ENCODE data around the gene LRIG2. TPM values are rescaled to one million over a fixed set of nuclear protein-coding genes. Genes with fewer than 3 reads are reported as not detected.
A peak's percentile ranks its signal among the peaks of the same experiment; 100 is the strongest.

Gene LRIG2
- total and polyA plus RNA-seq, 2 of the 13 experiments (the other 11 are each of a cell fraction or from before 2014, with no cell fraction given) = 8.1 to 12.2 TPM

DNA sequence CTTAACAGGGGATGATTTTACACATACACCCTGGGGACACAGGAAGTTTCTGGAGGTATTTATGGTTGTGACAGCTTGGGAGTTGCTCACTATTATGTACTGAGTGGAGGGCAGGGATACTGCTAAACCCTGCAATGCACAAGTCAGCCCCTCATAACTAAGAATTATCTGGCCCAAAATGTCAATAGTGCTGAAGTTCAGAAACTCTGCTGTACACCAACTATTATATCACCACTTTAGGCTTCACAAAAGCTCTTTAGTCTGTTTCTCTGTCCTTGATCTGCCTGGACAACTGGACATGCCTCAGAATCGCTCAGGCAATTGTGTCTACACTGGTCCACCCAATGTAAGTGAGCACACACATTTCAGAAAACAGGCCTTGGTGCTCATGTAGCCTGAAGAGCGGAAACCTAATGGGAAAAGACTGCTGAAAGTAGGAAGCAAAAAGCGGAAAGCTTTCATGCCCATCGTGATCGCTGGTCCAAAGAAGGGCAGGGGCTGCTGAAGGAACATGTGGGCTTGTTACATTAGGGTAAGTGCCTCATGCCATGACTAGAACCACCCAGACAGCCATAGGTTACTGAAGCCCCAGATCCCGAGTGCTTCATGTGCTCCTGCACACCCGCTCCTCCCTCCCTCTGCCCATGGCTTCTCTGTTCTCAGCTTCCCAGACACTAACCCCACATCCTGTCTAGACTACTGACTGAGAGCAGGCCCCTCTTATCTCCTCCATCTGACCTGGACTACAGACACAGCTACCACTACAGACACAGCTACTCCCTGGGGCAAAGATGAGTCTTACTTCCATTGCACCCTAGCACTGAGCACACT is 73.5 kb downstream of the LRIG2 start:
- in situ Hi-C loops (cut with HindIII; ENCODE audit: extremely low pct_ligation_motif_present, low pct_unique_long_range_greater_than_20kb) = loop anchor here (10.0 kb wide), 1 partner anchor 248 kb away; the partner anchor contains the start of gene MAGI3
- H4K20me1 ChIP-seq (ENCODE audit: insufficient read depth, low read length) = no peaks in the 10 kb centered on the region
- peak overlapping the region; percentile 81 for H3K27ac ChIP-seq (ENCODE audit: extremely low read length, insufficient read depth, low read length)
- H3K4me1 ChIP-seq (ENCODE audit: insufficient read depth, low read length) = peaks cover 37% of the 10 kb centered on the region
- BruUV-seq (replicated peaks) = TSS peak; percentile 88
- H3K4me3 ChIP-seq (replicated peaks in 1 of 3; ENCODE audit: insufficient read depth in 1 of 3, low read depth in 2 of 3, low read length in 3 of 3) = peak overlapping the region; percentile 33 to 64 (median 44)
- peak overlapping the region; percentile 67 for H3K9ac ChIP-seq (ENCODE audit: insufficient read depth, low read depth, low read length)
- ATAC-seq (peak; percentile 87), FAIRE-seq (peak; percentile 77), DNase-seq (ENCODE audit: low spot score) (peak; percentile 87)
- no peaks in the 10 kb centered on the region for H3K27me3 ChIP-seq (ENCODE audit: control insufficient read depth in 1 of 2, insufficient read depth in 2 of 2, low read length in 2 of 2)
- peak overlapping the region; percentile 95 for H3K4me2 ChIP-seq (ENCODE audit: low read depth, low read length)
- H2AFZ ChIP-seq (ENCODE audit: low read length) = peak overlapping the region; percentile 81
- CTCF ChIA-PET (ENCODE audit: low intra/inter-chr PET ratio, low total read pairs) = no interaction called here
- H3K36me3 ChIP-seq (replicated peaks in 1 of 2; ENCODE audit: control insufficient read depth in 1 of 2, insufficient read depth in 2 of 2, low read length in 2 of 2) = no peaks in the 10 kb centered on the region
- 4% methylated on average over 7 of the region's 7 CpGs for WGBS (ENCODE audit: low lambda C conversion rate)
- no peaks in the 10 kb centered on the region for H3K79me2 ChIP-seq (ENCODE audit: insufficient read depth, low read length)
- intact Hi-C loops (cut with micrococcal nuclease; ENCODE audit: unreplicated experiment) = loop anchor here (2.0 to 5.0 kb wide), 2 partner anchors 71 to 242 kb away; no protein-coding TSS in a partner anchor
- H3K9me3 ChIP-seq (ENCODE audit: low read length) = no peaks in the 10 kb centered on the region
- POLR2A ChIA-PET = interaction anchor here (1.2 to 1.6 kb wide), 2 partner anchors 247 to 613 kb away, joined by 3 read pairs; partner anchors contain the start of gene PHTF1
- TF ChIP-seq HDAC2 (CRISPR knock-in tag; IDR thresholded peaks at IDR 0.05) (peak; percentile 32), NPAS2 (CRISPR knock-in tag; IDR thresholded peaks at IDR 0.05; ENCODE audit: borderline replicate concordance) (no peak), HNRNPUL1 (IDR thresholded peaks at IDR 0.05; ENCODE audit: low read depth, low read length) (no peak), REPIN1 (CRISPR knock-in tag; IDR thresholded peaks at IDR 0.05; ENCODE audit: borderline replicate concordance, low read depth) (0 out of 2 replicates have a peak, but pooled peaks have one; percentile 76), PTBP1 (IDR thresholded peaks at IDR 0.05; ENCODE audit: low read depth, low read length, poor library complexity, severe bottlenecking) (no peak), ZEB1 (IDR thresholded peaks at IDR 0.05; ENCODE audit: insufficient replicate concordance, low read depth) (no peak), MYC (CRISPR knock-in tag; IDR thresholded peaks at IDR 0.05; ENCODE audit: borderline replicate concordance) (peak; percentile 60), TAF1 (CRISPR knock-in tag; IDR thresholded peaks at IDR 0.05) (no peak), EHMT2 (IDR thresholded peaks at IDR 0.05; ENCODE audit: borderline replicate concordance, low read depth, low read length) (peak; percentile 28; the same call in 1 of the 2 replicates), MBD4 (IDR thresholded peaks at IDR 0.05; ENCODE audit: borderline replicate concordance, low read length) (no peak), YEATS4 (CRISPR knock-in tag; IDR thresholded peaks at IDR 0.05; ENCODE audit: borderline replicate concordance) (peak; percentile 47; the same call in 1 of the 2 replicates), PAWR (CRISPR knock-in tag; IDR thresholded peaks at IDR 0.05; ENCODE audit: borderline replicate concordance) (no peak), KLF16 (CRISPR knock-in tag; IDR thresholded peaks at IDR 0.05) (no peak), ZNF431 (CRISPR knock-in tag; IDR thresholded peaks at IDR 0.05; ENCODE audit: borderline replicate concordance, low read depth) (peak; percentile 42; the same call in 1 of the 2 replicates), KDM1A (CRISPR knock-in tag; IDR thresholded peaks at IDR 0.05) (no peak), STAT5B (CRISPR knock-in tag; IDR thresholded peaks at IDR 0.05) (no peak), ZNF577 (CRISPR knock-in tag; IDR thresholded peaks at IDR 0.05; ENCODE audit: borderline replicate concordance, low read depth) (no peak), MEIS2 (CRISPR knock-in tag; IDR thresholded peaks at IDR 0.05) (no peak), TCF12 (IDR thresholded peaks at IDR 0.05) (no peak), TCF12 (CRISPR knock-in tag; IDR thresholded peaks at IDR 0.05) (no peak), TBP (CRISPR knock-in tag; IDR thresholded peaks at IDR 0.05) (no peak), ZNF343 (CRISPR knock-in tag; IDR thresholded peaks at IDR 0.05) (peak; percentile 61; the same call in 1 of the 2 replicates), ZNF558 (CRISPR knock-in tag; IDR thresholded peaks at IDR 0.05; ENCODE audit: borderline replicate concordance) (no peak), ZNF75D (CRISPR knock-in tag; IDR thresholded peaks at IDR 0.05; ENCODE audit: borderline replicate concordance) (no peak)
- TF ChIP-seq, protein P1, sequence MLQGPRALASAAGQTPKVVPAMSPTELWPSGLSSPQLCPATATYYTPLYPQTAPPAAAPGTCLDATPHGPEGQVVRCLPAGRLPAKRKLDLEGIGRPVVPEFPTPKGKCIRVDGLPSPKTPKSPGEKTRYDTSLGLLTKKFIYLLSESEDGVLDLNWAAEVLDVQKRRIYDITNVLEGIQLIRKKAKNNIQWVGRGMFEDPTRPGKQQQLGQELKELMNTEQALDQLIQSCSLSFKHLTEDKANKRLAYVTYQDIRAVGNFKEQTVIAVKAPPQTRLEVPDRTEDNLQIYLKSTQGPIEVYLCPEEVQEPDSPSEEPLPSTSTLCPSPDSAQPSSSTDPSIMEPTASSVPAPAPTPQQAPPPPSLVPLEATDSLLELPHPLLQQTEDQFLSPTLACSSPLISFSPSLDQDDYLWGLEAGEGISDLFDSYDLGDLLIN (CRISPR knock-in tag; IDR thresholded peaks at IDR 0.05; ENCODE audit: borderline replicate concordance) = no peak

All from HepG2 (cell line).